ENCODE measurements around the gene LIPH.

DNA sequence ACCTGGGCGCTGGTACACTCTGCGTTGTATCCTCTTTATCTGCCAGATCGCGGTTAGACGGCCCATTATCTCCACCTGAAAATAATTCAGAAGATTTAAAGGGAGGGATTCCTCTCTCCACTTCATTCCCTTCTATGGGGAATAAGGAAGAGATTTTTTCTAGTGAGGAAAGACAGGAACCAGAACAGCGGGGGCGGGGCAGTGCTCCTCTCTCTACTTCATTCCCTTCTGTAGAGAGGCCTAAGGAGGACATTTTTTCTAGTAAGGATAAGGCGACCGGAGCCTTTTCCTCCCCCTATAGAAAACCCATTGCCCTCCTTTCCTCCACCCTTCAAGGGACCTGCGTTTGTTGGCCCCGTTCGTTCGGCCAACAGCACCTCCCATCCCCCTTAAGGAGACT is 8.3 kb upstream of the LIPH start:
- TF ChIP-seq, protein P1, sequence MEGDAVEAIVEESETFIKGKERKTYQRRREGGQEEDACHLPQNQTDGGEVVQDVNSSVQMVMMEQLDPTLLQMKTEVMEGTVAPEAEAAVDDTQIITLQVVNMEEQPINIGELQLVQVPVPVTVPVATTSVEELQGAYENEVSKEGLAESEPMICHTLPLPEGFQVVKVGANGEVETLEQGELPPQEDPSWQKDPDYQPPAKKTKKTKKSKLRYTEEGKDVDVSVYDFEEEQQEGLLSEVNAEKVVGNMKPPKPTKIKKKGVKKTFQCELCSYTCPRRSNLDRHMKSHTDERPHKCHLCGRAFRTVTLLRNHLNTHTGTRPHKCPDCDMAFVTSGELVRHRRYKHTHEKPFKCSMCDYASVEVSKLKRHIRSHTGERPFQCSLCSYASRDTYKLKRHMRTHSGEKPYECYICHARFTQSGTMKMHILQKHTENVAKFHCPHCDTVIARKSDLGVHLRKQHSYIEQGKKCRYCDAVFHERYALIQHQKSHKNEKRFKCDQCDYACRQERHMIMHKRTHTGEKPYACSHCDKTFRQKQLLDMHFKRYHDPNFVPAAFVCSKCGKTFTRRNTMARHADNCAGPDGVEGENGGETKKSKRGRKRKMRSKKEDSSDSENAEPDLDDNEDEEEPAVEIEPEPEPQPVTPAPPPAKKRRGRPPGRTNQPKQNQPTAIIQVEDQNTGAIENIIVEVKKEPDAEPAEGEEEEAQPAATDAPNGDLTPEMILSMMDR (IDR thresholded peaks at IDR 0.05; ENCODE audit: low read depth, low read length, poor library complexity, severe bottlenecking), result no peak
- TF ChIP-seq EZH2phosphoT487 (IDR thresholded peaks at IDR 0.05; ENCODE audit: borderline replicate concordance, low read length), result no peak
